Activated T-helper 9 cell treated with anti-CD3 and anti-CD28 coated beads, Interleukin-2, amount 50 U/mL, for 16 hours (primary cell): ENCODE measurements around the gene NOX5.

ENCODE experiments used
- DNase-seq: peaks from one replicate; pipeline ENCODE4 v3.0.0-alpha.2; 2020; ENCODE audit warnings: low read depth

Gene NOX5

GRCh38 chr15:69100821-69101220, 86.3 kb downstream of the NOX5 start:
- no peak for DNase-seq

GRCh38 chr15:69104050-69104750, 89.7 kb downstream of the NOX5 start:
- DNase-seq: no peak

GRCh38 chr15:69105451-69105985, 91.0 kb downstream of the NOX5 start:
- DNase-seq: no peak

GRCh38 chr15:69107025-69107620, 92.6 kb downstream of the NOX5 start:
- no peak for DNase-seq
